GM18505 (cell line): ENCODE data around the gene VEPH1.

Source experiments
- ATAC-seq: cut with Tn5 transposase; IDR thresholded peaks from one replicate; pipeline ENCODE4 v1.9.1; 2021; ENCODE audit not compliant: unreplicated experiment
- POLR2A ChIP-seq: IDR thresholded peaks from 4 replicates; pipeline ENCODE4 v1.6.1; 2011; ENCODE audit warnings: borderline replicate concordance; ENCODE audit not compliant: insufficient read depth, insufficient read length; ENCODE audit errors: extremely low read depth

Gene VEPH1

GRCh38 chr3:157515398-157515797 is 12.2 kb upstream of the VEPH1 start:
- TF ChIP-seq POLR2A: no peak
- no peak for ATAC-seq

DNA sequence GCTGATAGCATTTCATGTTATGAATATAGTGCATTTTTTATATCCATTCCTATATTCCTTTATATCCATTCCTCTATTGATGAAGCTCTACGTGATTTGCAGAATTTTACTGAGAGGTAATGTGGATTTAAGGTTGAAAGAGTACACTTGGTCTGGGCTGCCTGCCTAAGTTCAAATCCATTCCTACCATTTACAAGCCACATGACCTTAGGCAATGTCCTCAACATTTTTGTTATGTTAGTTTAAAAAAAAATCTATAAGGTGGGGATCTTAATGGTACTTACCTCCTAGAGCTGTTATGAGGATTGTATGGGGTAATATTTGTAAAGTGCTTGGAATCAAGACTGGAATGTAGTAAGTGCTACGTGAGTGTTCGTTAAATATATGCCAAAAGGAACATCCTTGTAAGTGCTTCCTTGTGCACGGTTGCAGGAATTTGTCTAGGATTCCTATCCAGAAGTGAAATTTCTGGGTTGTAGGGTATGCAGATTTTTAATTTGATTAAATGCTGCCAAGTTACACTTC is 11.2 kb upstream of the VEPH1 start:
- no peak for ATAC-seq
- TF ChIP-seq POLR2A: no peak

- no peak for ATAC-seq
- no peak for TF ChIP-seq POLR2A
Observed at GRCh38 chr3:157513585-157513984, 10.4 kb upstream of the VEPH1 start.

DNA sequence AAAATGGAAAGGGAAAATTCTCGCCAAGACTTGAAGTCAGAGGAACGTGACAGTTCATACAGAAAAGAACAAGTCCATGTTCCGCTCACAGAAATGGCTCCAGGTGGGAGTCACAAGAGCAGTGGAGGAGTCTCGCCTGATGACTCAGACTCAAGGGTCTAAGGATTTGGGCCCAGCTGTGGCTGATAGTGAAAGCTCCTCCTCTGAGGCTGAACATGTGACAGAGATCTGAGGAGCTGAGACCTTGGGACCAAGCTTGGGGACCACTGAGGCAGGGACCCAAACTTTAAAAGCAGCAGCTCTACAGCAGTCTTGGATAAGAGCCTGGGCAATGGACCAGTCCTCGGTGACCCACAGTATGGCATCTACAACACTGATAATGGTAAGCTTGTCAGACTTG is 9.3 kb upstream of the VEPH1 start:
- ATAC-seq: no peak

DNA sequence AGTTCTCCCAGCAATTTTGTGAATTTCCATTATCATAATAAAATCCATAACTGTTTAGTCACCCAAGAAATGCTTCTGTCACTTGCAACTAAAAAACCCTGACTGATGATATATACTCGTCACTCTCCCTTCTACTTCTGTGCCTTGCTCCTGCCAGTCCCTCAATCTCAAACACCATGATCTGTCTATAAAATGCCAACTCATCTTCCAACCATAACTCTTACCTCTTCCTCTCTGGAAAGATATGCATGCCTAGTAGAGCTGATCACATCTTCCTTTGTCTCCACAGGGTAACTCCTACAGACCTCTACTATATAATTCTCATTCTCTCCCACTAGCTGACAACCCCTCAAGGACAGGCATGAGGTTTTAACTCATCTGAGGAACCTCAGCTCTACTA is 5.2 kb upstream of the VEPH1 start:
- no peak for TF ChIP-seq POLR2A
- ATAC-seq: no peak

More for the DNA sequence above, 9.3 kb upstream of the VEPH1 start:
- TF ChIP-seq POLR2A: no peak

- no peak for ATAC-seq
- TF ChIP-seq POLR2A: no peak
Observed at GRCh38 chr3:157501863-157502262, 1.4 kb downstream of the VEPH1 start.

DNA sequence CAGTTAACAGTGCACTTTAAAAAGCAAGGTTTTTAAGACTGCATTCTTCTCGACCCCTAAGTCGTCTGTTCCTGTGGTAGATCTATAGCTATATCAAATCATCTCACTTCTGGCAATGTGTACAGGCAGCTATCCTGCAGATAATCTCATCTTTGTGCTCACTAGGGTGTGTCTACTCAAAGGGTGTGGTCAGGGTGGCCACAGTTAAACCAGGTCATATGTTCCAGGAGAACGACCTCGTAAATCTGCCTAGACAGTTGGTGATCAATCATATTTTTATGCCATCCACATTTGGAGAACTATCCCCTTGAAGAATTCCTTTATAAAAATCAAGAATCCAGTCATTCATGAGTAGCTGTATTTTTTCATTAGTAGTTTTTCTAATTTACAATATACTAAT is 3.0 kb downstream of the VEPH1 start:
- no peak for ATAC-seq
- no peak for TF ChIP-seq POLR2A

DNA sequence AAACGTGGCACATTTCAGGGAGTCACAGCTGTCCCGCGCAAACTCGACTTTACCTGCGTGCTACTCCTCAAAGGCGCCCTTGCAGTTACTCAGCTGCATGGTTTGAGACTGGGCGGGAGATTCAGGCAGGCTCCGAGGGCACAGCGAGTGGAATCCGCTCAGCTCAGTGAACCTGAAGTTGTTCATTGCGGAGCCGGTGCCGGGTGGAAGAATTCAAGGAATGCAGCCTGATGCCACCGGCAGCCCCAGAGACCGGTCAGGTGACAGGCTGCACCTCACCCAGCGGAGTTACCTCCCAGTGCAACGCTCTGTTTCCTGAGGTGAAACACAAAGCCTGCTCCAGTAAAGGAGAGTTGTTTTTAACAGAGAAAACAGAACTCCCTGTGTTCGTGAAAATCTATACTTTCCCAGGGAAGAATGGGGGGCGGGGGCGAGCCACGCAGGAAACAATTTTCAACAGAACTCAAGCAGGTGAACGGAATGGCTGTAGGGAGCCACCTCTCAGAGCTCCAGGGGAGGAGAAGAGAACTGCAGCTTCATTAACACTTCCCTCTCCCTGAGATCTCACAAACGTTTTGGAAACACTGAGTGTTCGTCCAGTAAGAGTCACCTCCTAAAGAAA is 3.8 kb downstream of the VEPH1 start:
- no peak for TF ChIP-seq POLR2A
- ATAC-seq: no peak

GRCh38 chr3:157498371-157498770 is 4.8 kb downstream of the VEPH1 start:
- TF ChIP-seq POLR2A: no peak
- no peak for ATAC-seq

GRCh38 chr3:157495846-157496245 is 7.4 kb downstream of the VEPH1 start:
- TF ChIP-seq POLR2A: no peak
- ATAC-seq: no peak

- no peak for TF ChIP-seq POLR2A
- ATAC-seq: no peak
Observed at GRCh38 chr3:157494581-157495281, 8.5 kb downstream of the VEPH1 start.

DNA sequence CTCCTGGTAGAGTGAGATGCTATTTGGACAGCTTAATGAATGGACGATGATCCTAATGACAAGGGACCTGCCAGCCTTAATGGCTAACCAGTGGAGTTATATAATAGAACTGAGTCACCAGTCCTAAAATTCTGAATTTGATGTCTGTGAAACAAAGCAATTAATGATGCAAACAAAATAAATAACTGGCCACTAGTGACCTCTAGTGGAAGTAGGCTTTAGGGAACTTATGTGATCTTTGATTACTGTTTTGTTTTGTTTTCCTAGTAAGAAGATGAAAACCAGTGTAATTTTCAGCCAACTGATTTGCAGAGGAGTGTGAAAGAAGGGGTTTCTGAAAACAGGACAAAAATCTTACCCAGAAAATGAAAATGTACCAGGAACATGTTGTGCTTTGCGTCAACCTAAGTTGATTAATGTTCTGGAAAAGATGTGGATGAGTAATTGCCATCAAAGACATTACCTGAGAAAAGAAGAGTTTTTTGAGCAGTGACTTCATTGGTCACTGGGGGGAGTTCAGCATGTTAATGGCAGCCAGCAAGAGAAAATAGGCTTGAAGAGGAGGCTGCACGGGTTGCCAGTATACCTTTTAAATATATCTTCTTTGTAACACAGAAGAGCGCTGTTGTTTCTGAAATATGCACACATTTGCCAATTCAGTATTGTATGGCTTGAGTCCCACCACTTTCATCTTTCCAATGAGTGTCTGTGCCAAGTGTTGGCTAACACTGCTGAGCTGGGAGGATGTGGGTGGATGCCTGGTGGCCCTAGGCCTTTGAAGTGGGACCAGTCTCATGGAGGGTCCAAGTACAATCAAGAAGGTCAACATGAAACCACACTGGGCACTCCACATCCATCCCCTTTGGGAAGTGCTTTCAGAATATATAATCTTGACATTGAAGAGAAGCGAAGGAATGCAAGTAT is 9.3 kb downstream of the VEPH1 start:
- no peak for TF ChIP-seq POLR2A
- no peak for ATAC-seq

- no peak for ATAC-seq
- TF ChIP-seq POLR2A: no peak
Observed at GRCh38 chr3:157491136-157491535, 12.1 kb downstream of the VEPH1 start.
